Inflammatory macrophage treated with lipopolysaccharide for 1 hour (primary cell): ENCODE data around the gene CDAN1.

Experiments used
- DNase-seq, 2 donors: peaks; one replicate each; pipeline ENCODE4 v3.0.0-alpha.2; 2020 to 2022

CDAN1 gene

DNA sequence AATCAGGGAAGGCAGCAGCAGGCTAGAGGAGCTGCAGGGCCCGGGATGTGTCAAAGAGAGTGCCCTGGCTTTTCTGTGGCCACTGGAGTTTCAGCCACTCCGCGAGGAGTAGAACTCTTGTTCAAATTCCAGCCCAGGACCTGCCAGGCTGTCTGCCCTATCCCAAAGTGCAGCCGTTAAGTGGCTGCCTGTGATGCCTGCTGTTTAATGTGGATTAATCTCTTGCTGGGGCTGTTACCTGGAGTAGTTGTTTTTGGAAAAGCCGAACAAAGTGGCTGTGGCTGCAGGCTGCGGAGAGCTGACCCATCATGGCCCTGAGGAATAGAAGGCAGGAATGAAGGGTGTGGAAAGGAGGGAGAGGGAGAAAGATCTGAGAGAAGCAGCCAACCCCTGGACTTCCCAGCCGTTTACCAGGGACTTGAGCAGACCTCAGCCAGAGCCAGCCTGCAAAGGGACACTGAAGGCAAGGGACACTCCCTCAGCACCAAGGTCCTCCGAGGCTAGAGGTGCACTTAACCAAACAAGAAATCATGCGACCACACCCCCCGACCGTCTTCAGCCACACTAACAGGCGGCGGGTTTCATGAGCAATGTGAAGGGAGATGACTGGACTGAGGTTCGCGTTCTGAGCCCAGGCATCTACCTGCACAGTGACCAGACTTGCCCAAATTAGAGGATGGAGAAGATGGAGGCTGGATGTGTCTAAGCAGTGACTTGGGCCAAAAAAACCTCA lies 4.7 kb downstream of the CDAN1 start:
- DNase-seq = no peak

DNA sequence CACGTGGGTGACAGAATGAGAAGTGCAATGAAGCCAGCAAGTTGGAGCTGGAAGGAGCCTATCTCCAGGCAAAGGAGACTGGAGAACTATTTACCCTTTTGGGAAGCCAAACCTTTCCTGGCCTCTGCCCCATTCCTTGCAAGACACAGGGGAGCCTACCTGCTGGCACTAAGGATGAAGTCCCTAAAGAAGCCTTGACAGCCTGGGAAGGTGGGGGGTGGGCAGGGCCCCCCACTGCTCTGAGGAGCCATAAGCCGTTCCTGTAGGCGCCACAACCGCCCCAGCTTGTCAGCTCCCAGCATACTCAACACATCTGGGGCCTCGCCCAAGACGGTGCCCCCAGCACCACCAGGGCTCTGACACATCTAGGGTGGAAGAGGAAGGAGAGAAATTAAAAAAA lies 5.5 kb downstream of the CDAN1 start:
- no peak for DNase-seq

DNA sequence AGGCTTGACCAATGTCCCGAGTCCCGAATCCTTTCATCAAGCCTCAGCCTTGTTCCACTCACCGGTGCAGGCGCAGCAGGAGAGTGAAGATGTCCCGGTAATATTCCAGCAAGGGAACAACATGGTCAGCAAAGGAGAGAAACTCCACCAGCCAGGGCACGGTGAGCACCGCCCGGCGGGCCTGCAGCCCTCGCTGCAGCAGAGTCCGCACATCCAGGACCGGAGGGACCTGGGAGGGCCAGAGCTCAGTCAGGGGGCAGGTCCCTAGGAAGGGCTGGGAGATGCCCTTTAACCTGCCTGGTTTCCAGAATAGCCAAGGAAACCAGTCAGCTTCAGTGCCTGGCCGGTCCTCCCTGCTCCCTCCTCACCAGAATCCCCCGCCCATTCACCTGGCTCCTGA lies 6.4 kb downstream of the CDAN1 start:
- DNase-seq = no peak

DNA sequence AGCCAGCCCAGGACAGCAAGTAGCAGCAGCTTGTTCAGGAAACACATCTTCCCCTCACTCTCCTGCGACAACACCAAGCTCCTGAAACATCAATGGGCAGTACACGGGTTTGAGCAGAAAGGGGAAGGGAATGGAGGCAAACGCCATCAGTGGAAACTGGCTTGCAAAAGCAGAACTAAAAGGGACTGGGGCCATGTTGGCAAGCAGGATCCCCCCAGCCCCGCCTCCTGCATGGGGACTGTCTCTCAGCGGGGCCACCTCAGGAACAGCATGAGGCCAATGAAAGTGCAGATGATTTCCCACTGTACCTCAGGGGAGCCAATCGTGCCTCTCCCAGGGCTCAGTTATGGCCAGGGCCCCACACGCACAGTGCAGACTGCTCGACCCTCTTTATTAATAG lies 6.8 kb downstream of the CDAN1 start:
- DNase-seq = no peak

DNA sequence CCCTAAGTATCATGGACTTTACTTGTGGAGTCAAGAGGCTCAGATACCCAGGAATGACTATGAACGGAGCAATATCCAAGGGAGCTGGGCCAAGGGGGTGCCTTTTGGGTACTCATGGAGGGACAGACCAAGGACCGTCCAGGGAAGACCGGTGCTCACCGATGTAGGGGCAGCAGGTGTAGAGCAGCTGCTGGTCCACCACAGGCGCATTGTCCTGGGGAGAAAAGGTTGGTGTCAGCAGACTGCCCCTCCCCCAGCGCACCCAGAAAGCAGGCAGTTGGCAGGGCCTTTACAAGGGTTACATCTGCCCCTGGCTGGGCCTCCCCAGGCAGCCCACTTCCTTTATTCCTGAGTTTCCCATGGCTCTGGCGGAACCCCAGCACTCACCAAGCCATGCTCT lies 7.5 kb downstream of the CDAN1 start:
- no peak for DNase-seq

DNA sequence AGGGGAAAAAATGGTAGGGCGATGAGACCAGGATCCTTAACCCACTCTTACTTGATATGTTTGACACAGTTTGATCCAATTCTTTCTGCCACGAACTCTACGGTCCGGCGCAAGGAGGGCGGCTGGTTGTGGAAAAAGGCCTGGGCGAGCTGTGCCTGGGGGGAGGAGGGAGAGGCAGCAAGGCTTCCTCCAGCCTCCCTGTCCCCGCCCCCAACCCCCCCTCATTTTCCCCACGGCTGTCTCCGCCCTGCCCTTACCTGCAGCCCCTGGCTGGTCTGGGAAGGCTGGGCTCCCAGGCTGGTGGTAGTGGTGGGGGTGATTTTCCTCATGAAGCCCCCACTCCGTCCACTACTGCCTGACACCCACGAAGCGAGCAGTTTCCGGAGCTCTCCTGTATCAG lies 8.0 kb downstream of the CDAN1 start:
- no peak for DNase-seq

DNA sequence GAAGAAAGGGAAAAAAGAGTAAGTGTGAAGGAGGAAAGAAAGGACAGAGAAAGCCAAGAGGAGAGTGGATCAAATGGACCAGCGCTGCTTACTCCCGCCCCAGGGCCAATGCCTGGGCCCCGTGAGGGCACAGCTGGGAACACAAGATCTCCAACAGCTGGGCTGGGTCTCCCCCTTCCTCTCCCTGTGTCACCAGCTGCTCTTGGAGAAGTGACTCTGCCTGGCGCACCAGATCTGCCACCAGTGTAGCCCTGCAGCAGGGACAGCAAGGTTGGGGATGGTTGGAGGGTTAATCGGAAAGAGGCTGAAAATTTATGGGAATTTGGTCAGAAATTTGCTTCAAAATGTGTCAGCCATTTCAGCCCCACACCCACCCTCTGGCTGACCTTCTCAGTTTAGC lies 8.4 kb downstream of the CDAN1 start:
- no peak for DNase-seq

DNA sequence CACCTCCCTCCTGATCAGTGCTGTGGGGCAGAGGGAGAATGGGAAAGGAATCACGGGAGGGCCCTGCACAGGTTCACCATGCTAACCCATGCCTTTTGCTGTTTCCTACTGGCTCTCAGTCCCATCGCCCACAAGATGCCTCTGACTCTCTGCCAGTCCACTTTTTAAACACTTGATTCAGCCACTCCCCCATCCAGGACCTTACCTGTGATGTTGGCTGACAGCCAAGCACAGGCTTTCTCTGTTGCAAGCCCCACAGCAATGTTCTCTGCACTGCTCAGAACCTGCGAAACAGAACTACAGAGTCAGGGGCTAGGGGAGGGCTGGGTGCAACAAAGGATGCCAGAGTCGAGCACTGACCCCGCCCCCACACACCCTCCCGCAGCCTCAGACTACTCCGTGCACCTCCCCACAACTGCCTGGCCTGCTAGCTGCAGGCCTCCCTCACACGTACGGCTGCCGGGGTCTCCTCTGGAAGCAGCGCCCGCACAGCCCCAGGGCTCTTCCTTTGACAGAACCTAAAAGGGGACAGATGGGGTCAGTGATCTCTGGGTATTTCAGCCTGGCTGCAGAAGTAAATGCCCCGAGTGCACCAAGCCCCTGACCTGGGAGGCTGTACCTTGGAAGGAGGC lies 9.1 kb downstream of the CDAN1 start:
- DNase-seq = no peak

DNA sequence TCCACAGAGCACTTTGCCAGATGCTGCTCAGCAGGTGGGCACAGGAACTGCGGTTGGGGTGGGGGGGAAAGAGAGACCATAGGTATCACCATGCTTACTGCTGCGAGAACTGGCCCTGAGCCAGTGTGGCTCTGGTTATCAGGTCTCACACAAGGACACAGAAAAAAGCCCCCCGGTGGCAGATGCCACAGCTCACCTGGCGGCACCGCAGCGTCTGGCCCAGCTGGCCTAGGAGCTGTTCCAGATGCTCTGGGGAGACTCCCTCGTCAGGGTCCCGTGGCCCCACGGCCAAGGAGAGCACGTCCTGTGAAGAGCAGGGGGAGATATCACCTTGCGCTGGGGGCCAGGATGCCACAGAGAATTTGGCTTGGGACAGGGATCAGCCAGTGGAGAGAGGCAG lies 10.8 kb downstream of the CDAN1 start:
- no peak for DNase-seq

DNA sequence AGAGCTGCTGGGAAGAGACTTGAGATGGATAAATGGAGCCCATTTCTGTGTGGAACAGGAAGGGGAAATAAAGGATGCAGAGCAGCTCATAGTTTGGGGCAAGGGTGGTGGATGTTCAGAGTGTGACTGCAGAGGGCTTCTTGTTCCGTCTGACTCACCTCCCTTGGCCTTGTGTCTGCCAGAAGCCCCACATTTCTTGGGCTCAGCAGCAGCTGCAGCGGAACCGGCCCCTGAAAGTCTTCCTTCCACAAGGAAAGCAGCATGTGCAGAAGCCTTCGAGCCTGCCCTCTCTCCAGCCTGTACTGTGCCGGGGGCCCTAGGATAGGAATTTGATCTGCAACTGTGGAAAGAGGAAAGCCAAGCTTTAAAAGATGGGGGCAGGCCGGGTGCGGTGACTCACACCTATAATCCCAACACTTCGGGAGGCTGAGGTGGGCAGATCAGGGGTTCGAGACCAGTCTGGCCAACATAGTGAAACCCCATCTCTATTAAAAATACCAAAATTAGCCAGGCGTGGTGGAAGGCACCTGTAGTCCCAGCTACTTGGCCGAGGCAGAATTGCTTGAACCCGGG lies 11.5 kb downstream of the CDAN1 start:
- no peak for DNase-seq

DNA sequence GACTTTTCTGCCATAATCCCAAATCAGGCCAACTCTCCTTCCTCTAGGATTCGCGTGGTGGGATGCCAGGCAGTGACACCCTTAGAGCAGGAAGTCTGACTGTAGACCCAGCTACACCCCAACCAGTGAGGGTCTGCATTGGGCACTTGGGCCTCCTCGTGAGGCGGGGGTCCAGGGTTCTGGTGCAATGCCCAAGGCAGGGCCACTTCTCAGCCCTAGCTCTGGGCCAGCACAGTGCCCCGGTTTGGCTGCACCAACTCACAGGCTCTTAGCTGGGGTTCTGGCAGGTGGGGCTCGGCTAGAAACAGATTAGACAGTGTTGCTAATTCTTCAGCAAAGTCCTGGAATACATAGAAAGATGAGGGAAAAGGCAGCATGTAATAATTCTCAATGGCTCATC lies 12.7 kb downstream of the CDAN1 start:
- DNase-seq = no peak

DNA sequence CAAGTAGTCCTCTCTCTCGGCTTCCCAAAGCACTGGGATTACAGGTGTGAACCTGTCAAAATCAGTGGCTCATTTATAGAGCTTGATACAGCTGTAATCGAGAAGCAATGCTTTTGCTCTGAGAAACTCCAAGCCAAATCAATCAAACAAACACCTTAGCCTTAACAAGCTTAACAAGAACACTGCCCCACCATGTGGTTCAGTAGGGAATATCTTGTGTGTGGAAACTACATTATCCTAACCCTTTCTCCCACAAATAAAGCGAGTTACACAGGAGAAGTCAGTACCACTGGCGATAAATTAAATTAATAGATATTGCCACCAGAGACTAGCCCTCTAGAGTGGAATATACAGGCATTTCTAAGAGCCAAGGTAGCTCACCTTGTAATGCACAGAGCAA lies 13.9 kb downstream of the CDAN1 start:
- no peak for DNase-seq

DNA sequence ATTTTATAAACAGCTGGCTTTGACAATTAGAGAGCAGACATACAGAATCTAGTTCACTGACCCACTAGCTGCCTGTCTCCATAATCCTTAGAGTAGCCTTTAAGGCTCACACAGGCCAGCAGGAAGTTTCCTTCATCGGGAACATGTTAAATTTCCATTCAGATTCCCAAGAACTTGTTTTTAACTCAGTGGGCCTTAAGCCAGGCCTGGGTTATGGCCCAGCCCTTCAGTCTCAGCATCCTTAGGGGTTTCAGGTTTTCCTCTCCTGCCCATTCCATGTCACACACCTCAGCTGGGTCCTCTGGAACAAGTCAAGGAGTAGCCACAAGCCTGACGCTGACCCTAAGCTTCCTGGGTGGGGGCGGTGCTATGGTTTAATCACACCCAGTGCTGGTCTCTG lies 15.0 kb downstream of the CDAN1 start:
- DNase-seq = no peak

DNA sequence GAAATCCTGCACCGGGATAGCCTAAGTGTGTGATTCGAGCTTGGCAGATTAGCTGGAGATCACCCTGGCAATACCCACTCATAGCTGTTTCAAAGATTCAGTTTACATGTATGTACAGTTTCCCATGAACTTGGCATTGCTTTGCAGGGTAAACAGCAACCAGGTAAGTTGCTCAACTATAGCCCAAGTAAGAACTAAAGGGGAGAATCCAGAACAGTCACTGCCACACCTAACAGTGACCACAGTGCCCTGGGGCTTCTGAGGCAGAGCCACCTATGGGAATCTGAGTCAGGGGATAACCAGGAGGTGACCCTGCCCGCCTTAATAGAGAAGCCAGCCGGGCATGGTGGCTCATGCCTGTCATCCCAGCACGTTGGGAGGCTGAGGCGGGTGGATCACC lies 15.9 kb downstream of the CDAN1 start:
- DNase-seq = no peak

DNA sequence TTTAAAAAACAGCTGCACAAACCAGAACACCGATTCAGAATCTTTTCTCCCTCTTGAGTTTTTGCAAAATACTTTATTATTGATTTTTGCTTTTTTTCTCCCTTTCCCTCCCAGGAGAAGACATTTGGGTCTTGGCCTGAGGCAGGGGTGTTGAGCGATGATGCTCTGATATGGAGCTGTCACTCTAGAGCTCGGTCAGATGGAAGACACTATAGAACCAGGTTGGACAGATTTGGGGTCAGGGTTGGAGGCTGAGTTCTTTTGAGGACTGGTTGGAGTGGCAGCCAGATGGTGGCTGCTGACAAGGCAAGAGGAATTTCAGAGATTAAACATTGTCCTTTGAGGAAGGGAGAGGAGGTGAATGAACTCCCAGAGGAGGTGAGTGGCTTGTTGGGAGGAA lies 16.9 kb downstream of the CDAN1 start:
- DNase-seq = no peak

DNA sequence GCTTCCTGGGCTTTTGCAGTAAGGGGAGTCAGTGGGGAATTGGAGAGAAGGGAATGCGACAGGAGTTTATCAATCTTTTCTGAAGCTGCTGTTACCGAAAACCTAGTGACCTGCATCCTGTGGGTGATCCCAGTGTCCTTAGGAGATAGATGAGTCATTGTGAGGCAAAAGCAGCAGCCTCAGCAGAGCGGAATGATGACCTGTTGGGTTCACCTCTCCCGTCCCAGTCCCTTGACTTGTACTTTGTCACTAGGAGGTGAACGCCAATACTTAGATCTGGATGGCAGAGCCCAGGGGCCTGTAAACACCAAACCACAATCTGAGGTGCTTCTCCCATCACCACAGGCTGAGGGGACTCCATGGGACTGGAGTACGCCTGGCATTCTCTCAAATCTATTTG lies 17.9 kb downstream of the CDAN1 start:
- no peak for DNase-seq

DNA sequence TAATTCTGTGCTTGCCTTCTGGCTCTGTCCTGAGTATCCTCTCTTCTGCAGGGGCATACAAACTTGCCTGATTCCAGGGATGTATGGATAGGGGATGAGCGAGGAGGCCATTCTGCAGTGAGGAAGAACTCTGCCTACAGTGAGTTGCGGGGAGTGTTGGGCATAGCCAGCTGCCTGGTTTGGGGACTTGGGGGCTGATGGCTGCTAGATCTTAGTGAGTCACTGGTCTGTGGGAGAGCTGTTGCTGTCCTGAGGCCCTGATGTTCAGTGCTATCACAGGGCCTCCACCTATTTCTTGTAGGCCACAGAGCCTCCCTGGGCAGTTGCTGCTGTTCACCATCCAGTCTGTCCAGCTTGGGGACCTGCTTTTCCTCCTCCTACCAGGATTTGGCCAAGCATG lies 20.3 kb downstream of the CDAN1 start:
- DNase-seq = no peak

DNA sequence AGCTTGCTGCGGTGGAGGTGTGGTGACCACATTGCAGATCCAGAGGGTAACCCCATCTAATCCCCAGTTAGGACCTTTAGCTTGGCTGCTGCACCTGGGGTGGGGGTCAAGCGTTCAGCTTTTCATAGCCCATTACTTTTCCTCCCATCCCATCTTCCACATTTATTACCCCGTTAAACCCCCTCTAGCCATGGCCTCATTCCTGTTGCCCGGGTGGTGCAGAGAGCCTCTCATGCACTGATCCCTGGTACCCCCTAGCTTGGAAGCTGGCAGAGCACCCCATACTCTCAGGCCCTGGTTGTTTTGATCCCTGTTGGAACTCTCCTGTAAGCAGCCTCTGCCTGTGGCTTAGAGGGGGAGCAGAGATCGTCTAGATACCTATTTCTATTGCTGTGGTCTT lies 20.8 kb downstream of the CDAN1 start:
- DNase-seq = no peak

DNA sequence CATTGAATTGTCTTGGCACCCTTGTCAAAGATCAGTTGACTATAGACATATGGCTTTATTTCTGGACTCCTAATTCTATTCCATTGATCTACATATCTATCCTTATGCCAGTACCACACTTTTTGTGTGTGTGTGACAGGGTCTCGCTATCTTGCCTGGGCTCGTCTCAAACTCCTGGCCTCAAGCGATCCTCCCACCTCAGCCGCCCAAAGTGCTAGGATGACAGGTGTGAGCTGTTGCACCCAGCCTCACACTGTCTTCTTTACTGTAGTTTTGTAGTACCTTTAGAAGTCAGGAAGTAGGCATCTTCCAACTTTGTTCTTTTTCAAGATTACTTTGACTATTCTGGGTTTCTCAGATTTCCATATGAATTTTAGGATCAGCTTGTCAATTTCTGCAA lies 24.3 kb downstream of the CDAN1 start:
- DNase-seq = no peak

DNA sequence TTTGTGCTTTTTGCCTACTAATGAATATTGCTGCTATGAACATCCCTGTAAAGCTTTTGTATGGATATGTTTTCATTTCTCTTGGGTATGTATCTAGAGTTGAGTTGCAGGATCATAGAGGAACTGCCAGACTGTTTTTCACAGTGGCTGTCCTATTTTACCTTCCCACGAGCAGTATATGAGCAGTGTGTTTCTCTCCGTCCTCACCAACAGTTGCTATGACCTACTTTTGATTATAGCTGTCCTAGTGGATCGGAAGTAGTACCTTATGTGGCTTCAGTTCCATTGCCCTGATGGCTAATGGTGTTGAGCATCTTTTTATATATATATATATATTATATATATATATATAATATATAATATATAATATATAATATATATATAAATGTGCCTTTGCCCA lies 25.2 kb downstream of the CDAN1 start:
- DNase-seq = no peak

DNA sequence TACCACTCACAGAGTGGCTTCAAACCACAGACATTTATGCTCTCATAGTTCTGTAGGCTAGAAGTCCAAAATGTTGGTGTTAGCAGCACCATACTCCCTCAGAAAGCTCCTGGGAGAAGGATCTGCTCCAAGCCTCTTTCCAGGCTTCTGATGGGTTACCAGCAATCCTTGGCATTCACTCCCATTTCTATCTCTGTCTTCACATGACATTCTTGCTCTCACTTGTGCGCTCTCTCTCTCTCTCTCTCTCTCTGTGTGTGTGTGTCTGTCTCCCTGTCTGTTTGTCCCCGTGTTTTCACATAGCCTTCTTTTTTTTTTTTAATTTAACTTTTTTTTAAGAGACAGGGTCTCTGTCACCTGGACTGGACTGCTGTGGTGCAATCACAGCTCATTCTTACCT lies 26.3 kb downstream of the CDAN1 start:
- no peak for DNase-seq

DNA sequence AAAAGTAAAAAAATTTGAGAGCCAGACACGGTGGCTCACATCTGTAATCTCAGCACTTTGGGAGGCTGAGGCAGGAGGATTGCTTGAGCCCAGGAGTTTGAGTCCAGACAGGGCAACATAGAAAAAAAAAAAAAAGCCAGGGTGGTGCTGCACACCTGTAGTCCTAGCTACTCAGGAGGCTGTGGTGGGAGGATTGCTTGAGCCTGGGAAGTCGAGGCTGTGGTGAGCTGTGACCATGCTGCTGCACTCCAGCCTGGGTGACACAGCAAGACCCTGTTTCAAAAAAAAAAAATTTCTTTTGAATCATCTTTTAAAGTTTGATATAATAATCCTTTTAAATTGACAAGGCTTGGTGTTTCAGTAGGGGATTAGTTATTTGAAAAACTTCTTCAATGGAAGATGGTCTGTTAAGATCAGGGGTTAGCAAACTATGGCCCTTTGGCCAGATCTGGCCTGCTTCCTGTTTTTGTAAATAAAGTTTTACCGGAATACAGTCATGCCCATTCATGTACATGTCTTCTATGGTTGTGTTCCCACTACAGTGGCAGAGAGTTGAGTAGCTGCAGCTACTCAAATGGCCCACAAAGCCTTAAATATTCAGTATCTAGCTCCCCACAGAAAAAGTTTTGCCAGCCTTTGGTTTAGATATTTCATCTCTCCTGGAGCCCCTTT lies 28.9 kb downstream of the CDAN1 start:
- no peak for DNase-seq

DNA sequence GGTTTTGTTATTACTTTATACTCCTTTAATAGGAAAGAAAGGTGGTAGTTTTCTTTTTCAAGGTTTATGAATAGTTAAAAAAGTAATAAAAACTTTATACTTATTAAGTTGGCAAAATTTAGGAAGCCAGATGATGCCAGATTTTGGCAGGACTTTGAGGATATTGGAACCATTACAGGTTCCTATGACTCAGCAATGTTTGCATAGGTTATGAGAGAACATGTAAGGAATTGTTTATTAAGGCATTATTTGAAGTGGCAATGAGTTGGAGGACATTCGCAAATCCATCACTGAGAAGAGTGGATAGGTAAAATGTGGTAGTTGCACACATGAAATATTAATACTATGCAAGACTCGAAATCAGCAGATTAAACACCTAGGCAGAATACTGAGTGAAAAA lies 29.9 kb downstream of the CDAN1 start:
- no peak for DNase-seq

DNA sequence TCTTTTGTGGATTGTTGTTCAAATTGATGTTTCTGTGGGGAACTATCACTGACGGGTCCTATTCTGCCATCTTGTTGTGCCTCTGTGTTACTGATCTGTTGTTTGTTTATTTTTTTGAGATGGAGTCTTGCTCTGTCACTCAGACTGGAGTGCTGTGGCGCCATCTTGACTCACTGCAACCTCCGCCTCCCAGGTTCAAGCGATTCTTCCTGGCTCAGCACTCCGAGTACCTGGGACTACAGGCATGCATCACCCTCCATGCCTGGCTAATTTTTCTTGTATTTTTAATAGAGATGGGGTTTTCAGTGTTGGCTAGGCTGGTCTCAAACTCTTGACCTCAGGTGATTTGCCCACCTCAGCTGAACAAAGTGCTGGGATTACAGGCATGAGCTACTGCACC lies 31.6 kb downstream of the CDAN1 start:
- no peak for DNase-seq
